Calu3 (cell line): ENCODE measurements around the gene DNM1L. TPM values are rescaled to one million over a fixed set of nuclear protein-coding genes. Genes with fewer than 3 reads are reported as not detected.

Experiments used
- BruUV-seq: library from RNA; stranded (reverse); fragments of 400-500 nt; replicated peaks from 2 replicates; lab custom pipeline; 2021; lab: Mats Ljungman, UMichigan
- CTCF ChIA-PET: fragments of 300-600 bp; sonication (Branson Sonifier 250); formaldehyde crosslinking; loops from one replicate; lab custom pipeline; 2022; ENCODE audit warnings: antibody characterized with exemption; lab: Charles Lee
- DNase-seq: peaks from one replicate; pipeline ENCODE4 v3.0.0; 2022
- H3K27ac Mint-ChIP-seq: one replicate; pipeline ENCODE4 v1.8.0; 2022; ENCODE audit warnings: mixed read lengths; ENCODE audit not compliant: unreplicated experiment
- H3K27me3 Mint-ChIP-seq: one replicate; pipeline ENCODE4 v1.8.0; 2022; ENCODE audit warnings: mixed read lengths; ENCODE audit not compliant: unreplicated experiment
- H3K36me3 Mint-ChIP-seq: one replicate; pipeline ENCODE4 v1.8.0; 2022; ENCODE audit warnings: mild to moderate bottlenecking, moderate library complexity, mixed read lengths; ENCODE audit not compliant: insufficient read depth, unreplicated experiment
- H3K4me1 Mint-ChIP-seq: one replicate; pipeline ENCODE4 v1.8.0; 2022; ENCODE audit warnings: mild to moderate bottlenecking, low read depth, mixed read lengths; ENCODE audit not compliant: unreplicated experiment
- H3K4me3 Mint-ChIP-seq: one replicate; pipeline ENCODE4 v1.8.0; 2022; ENCODE audit warnings: mild to moderate bottlenecking, low read depth, moderate library complexity, mixed read lengths; ENCODE audit not compliant: unreplicated experiment
- H3K9me3 Mint-ChIP-seq: one replicate; pipeline ENCODE4 v1.8.0; 2022; ENCODE audit warnings: low read depth, mixed read lengths; ENCODE audit not compliant: unreplicated experiment
- intact Hi-C: fragments of 100-400 bp; cut with micrococcal nuclease; formaldehyde crosslinking; loops from one replicate; pipeline ENCODE4 v1.10.0; 2022; ENCODE audit not compliant: unreplicated experiment
- total RNA-seq: library from RNA; stranded (reverse); gene quantifications from 2 replicates; pipeline ENCODE4 v1.2.3, GENCODE V29; 2022
- TF ChIP-seq, protein P1 (sequence below): fragments of 200-600 bp; IDR thresholded peaks from one replicate; pipeline ENCODE4 v1.8.0; 2022; ENCODE audit warnings: antibody characterized with exemption; ENCODE audit not compliant: unreplicated experiment

DNM1L gene
- total RNA-seq, 1 experiment from 2014 or later, result 77.3 TPM

DNA sequence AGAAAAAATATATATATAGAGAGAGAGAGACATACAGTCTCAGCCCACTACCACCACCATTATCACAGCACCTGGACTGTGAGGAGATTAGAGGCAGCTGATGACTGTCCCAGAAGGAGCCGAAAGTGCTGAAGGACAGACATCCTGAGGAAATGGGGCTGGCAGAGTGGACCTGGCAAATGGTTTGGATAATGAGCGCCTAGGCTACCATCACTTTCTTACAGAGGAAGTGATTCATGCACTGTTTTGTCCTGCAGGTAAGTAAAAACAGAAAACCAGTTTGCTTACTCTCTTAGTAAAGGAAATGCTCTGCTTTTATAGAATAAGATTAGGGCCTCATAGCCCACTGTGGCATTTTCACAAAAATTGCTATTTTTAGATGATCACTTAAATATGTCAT, 28.6 kb upstream of the DNM1L start:
- Mint-ChIP-seq H3K27me3 (no peaks in the 10 kb centered on the region), H3K4me3 (no peak overlapping the region), H3K36me3 (peaks cover 4% of the 10 kb centered on the region), H3K27ac (no peak overlapping the region), H3K4me1 (peaks cover 13% of the 10 kb centered on the region), H3K9me3 (no peaks in the 10 kb centered on the region)
- TF ChIP-seq, protein P1, sequence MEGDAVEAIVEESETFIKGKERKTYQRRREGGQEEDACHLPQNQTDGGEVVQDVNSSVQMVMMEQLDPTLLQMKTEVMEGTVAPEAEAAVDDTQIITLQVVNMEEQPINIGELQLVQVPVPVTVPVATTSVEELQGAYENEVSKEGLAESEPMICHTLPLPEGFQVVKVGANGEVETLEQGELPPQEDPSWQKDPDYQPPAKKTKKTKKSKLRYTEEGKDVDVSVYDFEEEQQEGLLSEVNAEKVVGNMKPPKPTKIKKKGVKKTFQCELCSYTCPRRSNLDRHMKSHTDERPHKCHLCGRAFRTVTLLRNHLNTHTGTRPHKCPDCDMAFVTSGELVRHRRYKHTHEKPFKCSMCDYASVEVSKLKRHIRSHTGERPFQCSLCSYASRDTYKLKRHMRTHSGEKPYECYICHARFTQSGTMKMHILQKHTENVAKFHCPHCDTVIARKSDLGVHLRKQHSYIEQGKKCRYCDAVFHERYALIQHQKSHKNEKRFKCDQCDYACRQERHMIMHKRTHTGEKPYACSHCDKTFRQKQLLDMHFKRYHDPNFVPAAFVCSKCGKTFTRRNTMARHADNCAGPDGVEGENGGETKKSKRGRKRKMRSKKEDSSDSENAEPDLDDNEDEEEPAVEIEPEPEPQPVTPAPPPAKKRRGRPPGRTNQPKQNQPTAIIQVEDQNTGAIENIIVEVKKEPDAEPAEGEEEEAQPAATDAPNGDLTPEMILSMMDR, result no peak
- no peak for DNase-seq
- CTCF ChIA-PET, result no interaction called here
- intact Hi-C loops, result no loop called here
- BruUV-seq, result no TSS peak

DNA sequence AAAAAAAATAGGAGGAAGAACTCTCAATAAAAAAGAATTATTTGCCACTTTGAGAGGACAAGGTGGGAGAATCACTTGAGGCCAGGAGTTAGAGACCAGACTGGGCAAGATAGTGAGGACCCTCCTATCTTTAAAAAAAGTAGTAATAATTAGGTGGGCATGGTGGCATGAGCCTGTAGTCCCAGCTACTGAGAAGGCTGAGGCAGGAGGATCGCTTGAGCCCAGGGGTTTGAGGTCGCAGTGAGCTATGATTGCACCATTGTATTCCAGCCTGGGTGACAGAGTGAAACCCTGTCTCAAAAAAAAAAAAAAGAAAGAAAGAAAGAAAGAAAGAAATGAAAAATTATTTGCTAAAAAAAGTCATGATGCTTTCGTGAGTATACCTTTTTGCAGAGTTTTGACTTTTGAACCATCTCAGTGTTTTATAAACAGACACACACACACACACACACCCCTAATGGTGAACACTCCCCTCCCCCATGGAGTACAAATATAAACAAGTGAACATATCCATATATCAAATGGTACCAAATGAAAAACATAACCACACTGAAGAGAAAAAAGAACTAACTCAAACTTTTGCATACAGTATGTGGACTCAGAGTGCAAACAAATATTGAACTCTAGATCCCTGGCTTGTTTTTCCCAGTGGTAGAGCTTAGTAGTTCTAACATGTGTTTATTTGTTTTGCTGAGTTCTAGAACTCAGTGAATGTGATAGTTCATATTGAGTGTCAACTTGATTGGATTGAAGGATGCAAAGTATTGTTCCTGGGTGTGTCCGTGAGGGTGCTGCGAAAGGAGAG, 27.7 kb upstream of the DNM1L start:
- Mint-ChIP-seq H3K4me3 (no peak overlapping the region), H3K27me3 (no peaks in the 10 kb centered on the region), H3K36me3 (peaks cover 4% of the 10 kb centered on the region), H3K4me1 (peaks cover 13% of the 10 kb centered on the region), H3K9me3 (no peaks in the 10 kb centered on the region), H3K27ac (no peak overlapping the region)
- TF ChIP-seq, protein P1, result no peak
- CTCF ChIA-PET, result interaction anchor here (0.7 kb wide), 1 partner anchor 138 kb away, joined by 4 read pairs; no protein-coding TSS in a partner anchor
- no TSS peak for BruUV-seq
- intact Hi-C loops, result no loop called here
- no peak for DNase-seq

DNA sequence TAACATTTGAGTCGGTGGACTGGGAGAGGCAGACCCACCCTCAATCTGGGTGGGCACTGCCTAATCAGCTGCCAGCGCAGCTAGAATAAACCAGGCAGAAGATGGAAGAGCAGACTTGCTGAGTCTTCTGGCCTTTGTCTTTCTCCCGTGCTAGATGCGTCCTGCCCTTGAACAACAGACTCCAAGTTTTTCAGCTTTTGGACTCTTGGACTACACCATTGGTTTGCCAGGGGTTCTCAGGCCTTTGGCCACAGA, 27.2 kb upstream of the DNM1L start:
- BruUV-seq, result no TSS peak
- intact Hi-C loops, result no loop called here
- peaks cover 4% of the 10 kb centered on the region for H3K36me3 Mint-ChIP-seq
- no peaks in the 10 kb centered on the region for H3K27me3 Mint-ChIP-seq
- TF ChIP-seq, protein P1, result no peak
- H3K4me3 Mint-ChIP-seq, result no peak overlapping the region
- DNase-seq, result no peak
- CTCF ChIA-PET, result no interaction called here
- no peak overlapping the region for H3K27ac Mint-ChIP-seq
- no peaks in the 10 kb centered on the region for H3K9me3 Mint-ChIP-seq
- peaks cover 13% of the 10 kb centered on the region for H3K4me1 Mint-ChIP-seq

DNA sequence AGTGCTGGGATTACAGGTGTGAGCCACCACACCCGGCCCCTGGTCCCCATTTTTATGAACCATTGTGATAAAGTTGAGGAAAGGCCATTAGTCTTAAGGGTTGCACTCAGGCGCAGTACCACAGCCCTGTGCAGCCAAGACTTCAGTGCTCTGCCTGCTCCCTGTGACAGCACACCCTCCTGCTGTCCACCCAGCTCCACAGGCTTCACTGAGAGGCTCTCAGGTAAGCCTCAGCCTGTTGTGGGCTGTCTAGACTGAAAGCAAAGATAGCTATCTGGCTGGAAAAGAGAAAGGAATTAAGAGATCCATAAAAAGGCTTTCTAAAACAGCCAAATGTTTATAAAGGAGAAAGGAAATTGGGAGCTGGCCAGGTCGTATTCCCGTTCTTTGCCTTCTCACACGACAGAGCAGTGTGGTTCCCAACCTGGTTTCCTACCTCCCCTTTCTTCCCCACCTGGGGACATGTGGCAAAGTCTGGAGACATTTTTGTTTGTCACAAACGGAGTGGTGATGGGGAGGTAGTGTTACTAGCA, 19.1 kb upstream of the DNM1L start:
- intact Hi-C loops, result no loop called here
- no peak for DNase-seq
- CTCF ChIA-PET, result no interaction called here
- Mint-ChIP-seq H3K27me3 (no peaks in the 10 kb centered on the region), H3K9me3 (no peaks in the 10 kb centered on the region), H3K27ac (no peak overlapping the region), H3K4me3 (no peak overlapping the region), H3K4me1 (no peaks in the 10 kb centered on the region), H3K36me3 (no peaks in the 10 kb centered on the region)
- BruUV-seq, result no TSS peak
- TF ChIP-seq, protein P1, result no peak
